H9 (cell line): ENCODE results near the gene CRACR2B. TPM values are rescaled to one million over a fixed set of nuclear protein-coding genes. Genes with fewer than 3 reads are reported as not detected.

Source experiments
- DNase-seq: peaks from one replicate; pipeline ENCODE4 v3.0.0-alpha.2; 2017
- H2AFZ ChIP-seq: one replicate; pipeline ENCODE4 v1.6.1; 2013; ENCODE audit warnings: mild to moderate bottlenecking, low read length, control low read depth, moderate library complexity
- H2AK5ac ChIP-seq: 2 replicates; pipeline ENCODE4 v1.6.1; 2013; ENCODE audit warnings: low read length, control low read depth, mixed read lengths; ENCODE audit not compliant: insufficient read length
- H2BK120ac ChIP-seq: one replicate; pipeline ENCODE4 v1.6.1; 2013; ENCODE audit warnings: low read depth, mild to moderate bottlenecking, low read length, control low read depth, inconsistent platforms; ENCODE audit not compliant: poor library complexity, severe bottlenecking
- H2BK12ac ChIP-seq: 2 replicates; pipeline ENCODE4 v1.6.1; 2013; ENCODE audit warnings: low read length, control low read depth, mixed read lengths, low read depth; ENCODE audit not compliant: insufficient read length
- H2BK15ac ChIP-seq: 2 replicates; pipeline ENCODE4 v1.6.1; 2013; ENCODE audit warnings: low read depth, low read length, control low read depth
- H2BK20ac ChIP-seq: one replicate; pipeline ENCODE4 v1.6.1; 2013; ENCODE audit warnings: low read depth, mild to moderate bottlenecking, low read length, control low read depth, inconsistent platforms; ENCODE audit not compliant: poor library complexity, severe bottlenecking
- H2BK5ac ChIP-seq: 2 replicates; pipeline ENCODE4 v1.6.1; 2013; ENCODE audit warnings: low read length, control low read depth, mixed read lengths; ENCODE audit not compliant: insufficient read length
- H3K14ac ChIP-seq: 2 replicates; pipeline ENCODE4 v1.6.1; 2013; ENCODE audit warnings: low read length, control low read depth; ENCODE audit not compliant: insufficient read depth
- H3K18ac ChIP-seq: 2 replicates; pipeline ENCODE4 v1.6.1; 2013; ENCODE audit warnings: low read depth, mild to moderate bottlenecking, mixed read lengths, low read length, control low read depth; ENCODE audit not compliant: insufficient read length
- H3K23ac ChIP-seq: 2 replicates; pipeline ENCODE4 v1.6.1; 2013; ENCODE audit warnings: low read length, control low read depth, mixed read lengths, low read depth; ENCODE audit not compliant: insufficient read length
- H3K23me2 ChIP-seq: 2 replicates; pipeline ENCODE4 v1.6.1; 2013; ENCODE audit warnings: low read depth, mild to moderate bottlenecking, mixed read lengths, low read length, control low read depth; ENCODE audit not compliant: insufficient read length, poor library complexity, severe bottlenecking
- H3K27ac ChIP-seq: 2 replicates; pipeline ENCODE4 v1.5.1; 2013; ENCODE audit warnings: low read length, control low read depth, mixed read lengths, low read depth; ENCODE audit not compliant: insufficient read length
- H3K27me3 ChIP-seq: 2 replicates; pipeline ENCODE4 v1.6.1; 2013; ENCODE audit warnings: low read length, control low read depth, inconsistent platforms; ENCODE audit not compliant: insufficient read depth
- H3K4ac ChIP-seq: 2 replicates; pipeline ENCODE4 v1.6.1; 2013; ENCODE audit warnings: low read depth, mild to moderate bottlenecking, control low read depth, inconsistent platforms, low read length, moderate library complexity
- H3K4me1 ChIP-seq: 2 replicates; pipeline ENCODE4 v1.6.1; 2013; ENCODE audit warnings: low read length, control low read depth, inconsistent platforms; ENCODE audit not compliant: insufficient read depth
- H3K4me2 ChIP-seq: 2 replicates; pipeline ENCODE4 v1.6.1; 2013; ENCODE audit warnings: low read length, control low read depth, mixed read lengths; ENCODE audit not compliant: insufficient read length, insufficient read depth
- H3K56ac ChIP-seq: 2 replicates; pipeline ENCODE4 v1.6.1; 2013; ENCODE audit warnings: low read depth, mild to moderate bottlenecking, mixed read lengths, low read length, control low read depth; ENCODE audit not compliant: insufficient read length
- H3K79me1 ChIP-seq: 2 replicates; pipeline ENCODE4 v1.6.1; 2013; ENCODE audit warnings: low read depth, mild to moderate bottlenecking, moderate library complexity, low read length, control low read depth, inconsistent platforms; ENCODE audit not compliant: insufficient read depth, poor library complexity, severe bottlenecking
- H3K79me2 ChIP-seq: 2 replicates; pipeline ENCODE4 v1.6.1; 2013; ENCODE audit warnings: low read length, control low read depth, inconsistent platforms; ENCODE audit not compliant: insufficient read depth
- H3K9ac ChIP-seq: 2 replicates; pipeline ENCODE4 v1.6.1; 2013; ENCODE audit warnings: low read length, control low read depth, mixed read lengths; ENCODE audit not compliant: insufficient read length; ENCODE audit errors: extremely low read depth
- H3K9me3 ChIP-seq: one replicate; pipeline ENCODE4 v1.6.1; 2013; ENCODE audit warnings: low read depth, low read length, inconsistent platforms; ENCODE audit not compliant: control insufficient read depth
- H3T11ph ChIP-seq: one replicate; pipeline ENCODE4 v1.6.1; 2013; ENCODE audit warnings: mild to moderate bottlenecking, low read length, control low read depth, inconsistent platforms
- H4K20me1 ChIP-seq: one replicate; pipeline ENCODE4 v1.6.1; 2013; ENCODE audit not compliant: control insufficient read depth, insufficient read length, insufficient read depth
- H4K5ac ChIP-seq: 2 replicates; pipeline ENCODE4 v1.6.1; 2013; ENCODE audit warnings: low read depth, mild to moderate bottlenecking, mixed read lengths, low read length, control low read depth; ENCODE audit not compliant: insufficient read length
- H4K8ac ChIP-seq: replicated peaks from 2 replicates; pipeline ENCODE4 v1.6.1; 2013; ENCODE audit warnings: low read length, control low read depth, mixed read lengths, low read depth; ENCODE audit not compliant: insufficient read length
- H4K91ac ChIP-seq: 2 replicates; pipeline ENCODE4 v1.6.1; 2013; ENCODE audit warnings: low read depth, mild to moderate bottlenecking, moderate library complexity, mixed read lengths, low read length, control low read depth; ENCODE audit not compliant: insufficient read length
- H3K27ac Mint-ChIP-seq, 3 experiments: 2 replicates in 2 of 3; 3 replicates in 1 of 3; pipeline ENCODE4 v1.8.0; 2020 to 2021; ENCODE audit warnings: mixed read lengths in 3 of 3, mild to moderate bottlenecking in 1 of 3, moderate library complexity in 1 of 3
- H3K27me3 Mint-ChIP-seq: 2 replicates; pipeline ENCODE4 v1.8.0; 2021; ENCODE audit warnings: low read depth, mild to moderate bottlenecking, moderate library complexity, mixed read lengths
- H3K36me3 Mint-ChIP-seq, 3 experiments: 2 replicates in 2 of 3; 3 replicates in 1 of 3; pipeline ENCODE4 v1.8.0; 2020 to 2021; ENCODE audit warnings: low read depth in 3 of 3, mixed read lengths in 3 of 3; ENCODE audit not compliant: insufficient read depth in 1 of 3
- H3K4me1 Mint-ChIP-seq, 2 experiments: 2 replicates each; pipeline ENCODE4 v1.8.0; 2020; ENCODE audit warnings: mixed read lengths in 2 of 2
- H3K4me3 Mint-ChIP-seq, 2 experiments: 2 replicates in 1 of 2; 3 replicates in 1 of 2; pipeline ENCODE4 v1.8.0; 2020 to 2021; ENCODE audit warnings: mild to moderate bottlenecking in 2 of 2, mixed read lengths in 2 of 2, moderate library complexity in 1 of 2
- H3K9me3 Mint-ChIP-seq, 2 experiments: 2 replicates in 1 of 2; 3 replicates in 1 of 2; pipeline ENCODE4 v1.8.0; 2020; ENCODE audit warnings: mild to moderate bottlenecking in 2 of 2, mixed read lengths in 2 of 2, moderate library complexity in 1 of 2
- WGBS: extraction: QIAGEN DNeasy Blood & Tissue Kit; methylation state at CpG from one replicate; pipeline ENCODE4 v1.1.7; 2013; ENCODE audit warnings: missing lambda C conversion rate, low lambda C conversion rate, mixed read lengths; ENCODE audit not compliant: insufficient read length; ENCODE audit errors: extremely low coverage; 5-methylcytosine and 5-hydroxymethylcytosine counted together
- total RNA-seq: library from RNA; stranded (reverse); gene quantifications from 2 replicates; pipeline ENCODE4 v1.2.1, GENCODE V29; 2021
- TF ChIP-seq, protein P1 (sequence below): fragments of 200-600 bp; sonication (generic); conservative IDR thresholded peaks from 3 replicates; pipeline ENCODE4 v1.8.0; 2021; ENCODE audit warnings: antibody characterized with exemption, mild to moderate bottlenecking

Gene CRACR2B
- total RNA-seq, 1 experiment from 2014 or later: 29.0 TPM

DNA sequence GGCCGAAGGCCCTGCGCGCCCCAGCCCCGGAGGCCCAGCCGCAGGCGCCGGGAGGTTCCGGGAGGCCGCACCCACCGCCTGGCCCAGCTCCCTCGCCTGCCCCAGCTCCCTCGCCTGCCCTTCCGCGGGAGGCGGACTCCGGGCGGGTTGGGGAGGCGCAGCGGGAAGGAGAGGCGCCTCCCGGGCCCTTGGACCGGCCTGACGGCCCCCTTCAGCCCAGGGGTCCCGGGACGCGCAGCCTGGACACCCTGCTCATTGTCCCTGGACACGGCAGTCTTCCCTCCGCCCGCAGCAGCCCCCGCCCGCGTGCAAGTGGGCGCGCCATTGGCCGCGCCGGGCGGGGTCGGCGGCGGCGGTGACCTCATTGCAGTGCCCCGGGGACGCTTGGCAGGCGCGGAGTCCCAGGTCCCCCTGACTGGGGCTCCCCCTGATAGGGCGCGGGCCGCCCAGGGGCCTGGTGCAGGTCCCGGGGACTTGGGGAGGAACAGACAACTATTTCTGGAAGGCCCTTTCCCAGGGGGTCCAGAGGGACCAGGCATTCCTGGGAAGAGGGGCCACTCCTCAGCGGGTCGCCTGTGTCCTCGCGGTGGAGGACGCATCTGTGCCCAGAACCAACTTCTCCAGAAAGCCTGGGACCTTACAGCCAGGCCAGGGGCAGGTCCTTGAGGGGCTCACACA lies 5.5 kb downstream of the CRACR2B start:
- Histone ChIP-seq H4K5ac (no peak overlapping the region), H3K9me3 (no peaks in the 10 kb centered on the region), H4K8ac (no peak overlapping the region), H2BK15ac (no peak overlapping the region), H4K20me1 (no peaks in the 10 kb centered on the region), H3K23me2 (peaks cover 25% of the 10 kb centered on the region), H3T11ph (no peak overlapping the region), H2AK5ac (no peak overlapping the region), H3K9ac (no peak overlapping the region), H2AFZ (no peak overlapping the region), H4K91ac (no peak overlapping the region), H2BK5ac (no peak overlapping the region), H3K56ac (no peak overlapping the region), H3K14ac (0 out of 2 replicates have a peak overlapping the region, but pooled peaks have one; percentile 24), H3K4ac (no peak overlapping the region), H2BK120ac (no peak overlapping the region), H3K27ac (no peak overlapping the region), H3K79me2 (no peaks in the 10 kb centered on the region), H2BK20ac (no peak overlapping the region), H3K23ac (no peak overlapping the region), H2BK12ac (no peak overlapping the region), H3K18ac (no peak overlapping the region), H3K79me1 (no peaks in the 10 kb centered on the region), H3K4me1 (no peaks in the 10 kb centered on the region; the same call in 1 of the 2 replicates), H3K27me3 (peaks cover 9% of the 10 kb centered on the region; the same call in 1 of the 2 replicates), H3K4me2 (peak overlapping the region; percentile 57)
- peaks cover 8 to 24% (median 17%) of the 10 kb centered on the region in 3 experiments; a peak in 5 of 7 replicates for H3K36me3 Mint-ChIP-seq
- H3K4me1 Mint-ChIP-seq: peaks cover 28 to 38% of the 10 kb centered on the region in 2 experiments
- H3K27me3 Mint-ChIP-seq: peaks cover 27% of the 10 kb centered on the region
- no peak overlapping the region for H3K27ac Mint-ChIP-seq
- peak overlapping the region; percentile 65 to 79 for H3K4me3 Mint-ChIP-seq
- DNase-seq: no peak
- no peaks in the 10 kb centered on the region for H3K9me3 Mint-ChIP-seq
- TF ChIP-seq, protein P1, sequence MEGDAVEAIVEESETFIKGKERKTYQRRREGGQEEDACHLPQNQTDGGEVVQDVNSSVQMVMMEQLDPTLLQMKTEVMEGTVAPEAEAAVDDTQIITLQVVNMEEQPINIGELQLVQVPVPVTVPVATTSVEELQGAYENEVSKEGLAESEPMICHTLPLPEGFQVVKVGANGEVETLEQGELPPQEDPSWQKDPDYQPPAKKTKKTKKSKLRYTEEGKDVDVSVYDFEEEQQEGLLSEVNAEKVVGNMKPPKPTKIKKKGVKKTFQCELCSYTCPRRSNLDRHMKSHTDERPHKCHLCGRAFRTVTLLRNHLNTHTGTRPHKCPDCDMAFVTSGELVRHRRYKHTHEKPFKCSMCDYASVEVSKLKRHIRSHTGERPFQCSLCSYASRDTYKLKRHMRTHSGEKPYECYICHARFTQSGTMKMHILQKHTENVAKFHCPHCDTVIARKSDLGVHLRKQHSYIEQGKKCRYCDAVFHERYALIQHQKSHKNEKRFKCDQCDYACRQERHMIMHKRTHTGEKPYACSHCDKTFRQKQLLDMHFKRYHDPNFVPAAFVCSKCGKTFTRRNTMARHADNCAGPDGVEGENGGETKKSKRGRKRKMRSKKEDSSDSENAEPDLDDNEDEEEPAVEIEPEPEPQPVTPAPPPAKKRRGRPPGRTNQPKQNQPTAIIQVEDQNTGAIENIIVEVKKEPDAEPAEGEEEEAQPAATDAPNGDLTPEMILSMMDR: no peak
- no CpG with 5 or more reads among the region's 55 CpGs for WGBS
